Fibroblast of pulmonary artery (primary cell): ENCODE results near the gene GRIN2A.
A peak's percentile ranks its signal among the peaks of the same experiment; 100 is the strongest.

Experiments
- DNase-seq: peaks from one replicate; pipeline ENCODE4 v3.0.0-alpha.2; 2010; ENCODE audit warnings: low read depth
- H3K4me3 ChIP-seq: replicated peaks from 2 replicates; pipeline ENCODE4 v1.5.1; 2011; ENCODE audit warnings: low read depth, mild to moderate bottlenecking, control low read depth, low read length, moderate library complexity
- CTCF ChIP-seq: IDR thresholded peaks from 2 replicates; pipeline ENCODE4 v1.5.1; 2011; ENCODE audit warnings: mild to moderate bottlenecking, control low read depth, low read length, inconsistent platforms; ENCODE audit errors: missing control alignments

Gene GRIN2A

GRCh38 chr16:9854675-9855074, 327.6 kb downstream of the GRIN2A start:
- TF ChIP-seq CTCF, result no peak
- no peak overlapping the region for H3K4me3 ChIP-seq
- peak; percentile 24 for DNase-seq

- no peak overlapping the region for H3K4me3 ChIP-seq
- no peak for TF ChIP-seq CTCF
- no peak for DNase-seq
Measured at GRCh38 chr16:9852003-9852402, 330.2 kb downstream of the GRIN2A start.

GRCh38 chr16:9850817-9851216, 331.4 kb downstream of the GRIN2A start:
- TF ChIP-seq CTCF, result no peak
- no peak overlapping the region for H3K4me3 ChIP-seq
- DNase-seq, result no peak

GRCh38 chr16:9849697-9850245, 332.5 kb downstream of the GRIN2A start:
- no peak overlapping the region for H3K4me3 ChIP-seq
- no peak for TF ChIP-seq CTCF
- no peak for DNase-seq

- DNase-seq, result no peak
- no peak for TF ChIP-seq CTCF
- H3K4me3 ChIP-seq, result no peak overlapping the region
Measured at GRCh38 chr16:9847146-9847545, 335.1 kb downstream of the GRIN2A start.

GRCh38 chr16:9846362-9847099, 335.7 kb downstream of the GRIN2A start:
- no peak for TF ChIP-seq CTCF
- DNase-seq, result no peak
- no peak overlapping the region for H3K4me3 ChIP-seq
